ENCODE data around the gene PROC.
"Not testable (repeated sequence)": the region's sequence is repeated elsewhere in the genome, so short reads cannot be mapped to it uniquely, and the experiment has no call there.

DNA sequence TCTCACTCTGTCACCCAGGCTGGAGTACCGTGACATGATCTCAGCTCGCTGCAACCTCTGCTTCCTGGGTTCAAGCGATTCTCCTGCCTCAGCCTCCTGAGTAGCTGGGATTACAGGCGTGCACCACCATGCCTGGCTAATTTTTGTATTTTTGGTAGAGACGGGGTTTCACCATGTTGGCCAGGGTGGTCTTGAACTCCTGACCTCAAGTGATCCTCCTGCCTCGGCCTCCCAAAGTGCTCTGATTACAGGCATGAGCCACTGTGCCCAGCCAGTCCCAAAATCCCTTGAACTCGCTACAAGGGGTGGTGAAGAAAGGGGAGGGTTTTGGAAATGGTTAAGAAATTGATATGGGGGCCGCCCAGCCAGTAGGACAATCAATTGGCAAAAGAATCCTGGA is 34.2 kb downstream of the PROC start:
- TF ChIP-seq, protein P1, sequence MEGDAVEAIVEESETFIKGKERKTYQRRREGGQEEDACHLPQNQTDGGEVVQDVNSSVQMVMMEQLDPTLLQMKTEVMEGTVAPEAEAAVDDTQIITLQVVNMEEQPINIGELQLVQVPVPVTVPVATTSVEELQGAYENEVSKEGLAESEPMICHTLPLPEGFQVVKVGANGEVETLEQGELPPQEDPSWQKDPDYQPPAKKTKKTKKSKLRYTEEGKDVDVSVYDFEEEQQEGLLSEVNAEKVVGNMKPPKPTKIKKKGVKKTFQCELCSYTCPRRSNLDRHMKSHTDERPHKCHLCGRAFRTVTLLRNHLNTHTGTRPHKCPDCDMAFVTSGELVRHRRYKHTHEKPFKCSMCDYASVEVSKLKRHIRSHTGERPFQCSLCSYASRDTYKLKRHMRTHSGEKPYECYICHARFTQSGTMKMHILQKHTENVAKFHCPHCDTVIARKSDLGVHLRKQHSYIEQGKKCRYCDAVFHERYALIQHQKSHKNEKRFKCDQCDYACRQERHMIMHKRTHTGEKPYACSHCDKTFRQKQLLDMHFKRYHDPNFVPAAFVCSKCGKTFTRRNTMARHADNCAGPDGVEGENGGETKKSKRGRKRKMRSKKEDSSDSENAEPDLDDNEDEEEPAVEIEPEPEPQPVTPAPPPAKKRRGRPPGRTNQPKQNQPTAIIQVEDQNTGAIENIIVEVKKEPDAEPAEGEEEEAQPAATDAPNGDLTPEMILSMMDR (IDR thresholded peaks at IDR 0.05), result not testable (repeated sequence)
- not testable (repeated sequence) for TF ChIP-seq ZFX (IDR thresholded peaks at IDR 0.05; ENCODE audit: borderline replicate concordance)

All from 22Rv1 (cell line).